Fibroblast of villous mesenchyme (primary cell): ENCODE measurements around the gene CCDC191. TPM values are rescaled to one million over a fixed set of nuclear protein-coding genes. Genes with fewer than 3 reads are reported as not detected.

Experiments
- DNase-seq: peaks from one replicate; pipeline ENCODE4 v3.0.0-alpha.2; 2010; ENCODE audit warnings: low read depth
- H3K4me3 ChIP-seq: 2 replicates; pipeline ENCODE4 v1.5.1; 2011; ENCODE audit warnings: low read depth, mild to moderate bottlenecking, low read length
- total RNA-seq: library from RNA; depleted of rRNA; stranded (reverse); fragments of >200 nt; gene quantifications from 2 replicates; pipeline ENCODE4 v1.2.3, GENCODE V29; 2012
- TF ChIP-seq, protein P1 (sequence below): IDR thresholded peaks from 2 replicates; pipeline ENCODE4 v1.5.1; 2012; ENCODE audit warnings: low read depth, mild to moderate bottlenecking, low read length; ENCODE audit not compliant: insufficient read depth

The CCDC191 gene
- total RNA-seq, 1 donor, result 1.7 TPM

DNA sequence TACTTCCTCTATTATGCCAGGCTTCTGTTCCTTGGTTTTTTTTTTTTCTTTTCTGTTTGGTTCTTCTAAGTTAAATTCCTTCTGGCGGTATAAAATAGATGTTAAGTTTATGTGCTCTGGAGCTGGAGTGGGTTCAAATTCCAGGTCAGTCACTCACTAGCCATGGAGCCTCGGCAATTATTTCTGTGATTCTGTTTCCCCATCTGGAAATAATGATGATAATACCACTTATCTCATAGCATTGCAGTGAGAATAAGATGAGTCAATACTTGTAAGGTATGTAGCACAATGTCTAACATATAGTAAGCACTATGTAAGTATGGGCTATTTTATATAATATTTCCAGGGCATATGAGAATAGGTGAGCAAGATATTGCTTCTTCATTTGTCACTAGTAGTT is 141.7 kb downstream of the CCDC191 start:
- no peak overlapping the region for H3K4me3 ChIP-seq

More for the DNA sequence above, 141.7 kb downstream of the CCDC191 start:
- peak; percentile 12 for DNase-seq
- TF ChIP-seq, protein P1, sequence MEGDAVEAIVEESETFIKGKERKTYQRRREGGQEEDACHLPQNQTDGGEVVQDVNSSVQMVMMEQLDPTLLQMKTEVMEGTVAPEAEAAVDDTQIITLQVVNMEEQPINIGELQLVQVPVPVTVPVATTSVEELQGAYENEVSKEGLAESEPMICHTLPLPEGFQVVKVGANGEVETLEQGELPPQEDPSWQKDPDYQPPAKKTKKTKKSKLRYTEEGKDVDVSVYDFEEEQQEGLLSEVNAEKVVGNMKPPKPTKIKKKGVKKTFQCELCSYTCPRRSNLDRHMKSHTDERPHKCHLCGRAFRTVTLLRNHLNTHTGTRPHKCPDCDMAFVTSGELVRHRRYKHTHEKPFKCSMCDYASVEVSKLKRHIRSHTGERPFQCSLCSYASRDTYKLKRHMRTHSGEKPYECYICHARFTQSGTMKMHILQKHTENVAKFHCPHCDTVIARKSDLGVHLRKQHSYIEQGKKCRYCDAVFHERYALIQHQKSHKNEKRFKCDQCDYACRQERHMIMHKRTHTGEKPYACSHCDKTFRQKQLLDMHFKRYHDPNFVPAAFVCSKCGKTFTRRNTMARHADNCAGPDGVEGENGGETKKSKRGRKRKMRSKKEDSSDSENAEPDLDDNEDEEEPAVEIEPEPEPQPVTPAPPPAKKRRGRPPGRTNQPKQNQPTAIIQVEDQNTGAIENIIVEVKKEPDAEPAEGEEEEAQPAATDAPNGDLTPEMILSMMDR, result no peak

Other genes with a start within 250 kb of the CCDC191 start
- gene GRAMD1C, start 217.7 kb downstream of the CCDC191 start, total RNA-seq, result 2.2 and 2.3 TPM in 2 replicates
- 0.32 and 0.43 TPM in 2 replicates for gene ZDHHC23, start 108.5 kb downstream of the CCDC191 start, total RNA-seq
- 20.3 and 22.9 TPM in 2 replicates for gene QTRT2, start 211 bp upstream of the CCDC191 start, total RNA-seq
- gene DRD3, start 122.5 kb upstream of the CCDC191 start, total RNA-seq, result not detected in 2 replicates
- under 0.01 TPM in 1 of 2 replicates, not detected in the other for gene ZNF80, start 181.1 kb upstream of the CCDC191 start, total RNA-seq
- under 0.01 TPM in 1 of 2 replicates, not detected in the other for gene TIGIT, start 237.5 kb upstream of the CCDC191 start, total RNA-seq